SK-N-SH (cell line): ENCODE results near the gene GSE1. TPM values are rescaled to one million over a fixed set of nuclear protein-coding genes. Genes with fewer than 3 reads are reported as not detected.

Source experiments
- CTCF ChIA-PET: fragments of 300-600, 350-600 bp; formaldehyde crosslinking; extraction: SDS; loops from one replicate; lab custom pipeline; 2021; lab: Yijun Ruan, JAX
- POLR2A ChIA-PET: fragments of 350-600 bp; sonication (Branson Sonifier 250); formaldehyde crosslinking; extraction: SDS; loops from one replicate; lab custom pipeline; 2020; ENCODE audit warnings: antibody characterized with exemption, inconsistent platforms; lab: Yijun Ruan, JAX
- DNase-seq: peaks from one replicate; pipeline ENCODE4 v3.0.0; 2012
- H2AFZ ChIP-seq: fragments of 200-600 bp; sonication (generic); 2 replicates; pipeline ENCODE4 v1.8.1; 2016; ENCODE audit warnings: antibody characterized with exemption, mild to moderate bottlenecking, low read depth
- H3F3A ChIP-seq: fragments of 200-600 bp; sonication (generic); replicated peaks from 2 replicates; pipeline ENCODE3; 2016; ENCODE audit warnings: antibody characterized with exemption, mild to moderate bottlenecking; ENCODE audit not compliant: insufficient read depth
- H3K27ac ChIP-seq, 2 experiments: fragments of 200-500 bp in 1 of 2; fragments of 200-600 bp in 1 of 2; sonication (Bioruptor generic) in 1 of 2; sonication (generic), shearing (Covaris generic) in 1 of 2; 2 replicates each; pipeline versions ENCODE4 v1.5.1 to v1.6.1; 2014 to 2016; ENCODE audit warnings: low read depth in 2 of 2, inconsistent platforms in 1 of 2, low read length in 1 of 2, mild to moderate bottlenecking in 1 of 2, mixed read lengths in 1 of 2
- H3K27me3 ChIP-seq: fragments of 200-600 bp; sonication (generic), shearing (Covaris generic); 2 replicates; pipeline ENCODE4 v1.6.1; 2016; ENCODE audit warnings: mixed run types; ENCODE audit not compliant: insufficient read depth
- H3K36me3 ChIP-seq, 2 experiments: fragments of 200-500 bp in 1 of 2; fragments of 200-600 bp in 1 of 2; sonication (Bioruptor generic) in 1 of 2; sonication (generic) in 1 of 2; replicated peaks in 1 of 2; 2 replicates each; pipeline versions ENCODE3 to v1.5.1; 2014 to 2016; ENCODE audit warnings: low read length in 1 of 2, mild to moderate bottlenecking in 1 of 2; ENCODE audit not compliant: insufficient read depth in 2 of 2, control insufficient read depth in 1 of 2
- H3K4me1 ChIP-seq, 2 experiments: fragments of 200-500 bp in 1 of 2; fragments of 200-600 bp in 1 of 2; sonication (Bioruptor generic) in 1 of 2; sonication (generic), shearing (Covaris generic) in 1 of 2; 2 replicates each; pipeline versions ENCODE4 v1.5.1 to v1.6.1; 2014 to 2016; ENCODE audit warnings: low read depth in 1 of 2, low read length in 1 of 2, mixed run types in 1 of 2; ENCODE audit not compliant: insufficient read depth in 2 of 2, control insufficient read depth in 1 of 2
- H3K4me2 ChIP-seq: fragments of 200-600 bp; sonication (generic), shearing (Covaris generic); 2 replicates; pipeline ENCODE4 v1.6.1; 2017; ENCODE audit warnings: mixed run types
- H3K4me3 ChIP-seq, 2 experiments: fragments of 200-500 bp in 1 of 2; fragments of 200-600 bp in 1 of 2; sonication (Bioruptor generic) in 1 of 2; sonication (generic), shearing (Covaris generic) in 1 of 2; 2 replicates each; pipeline versions ENCODE4 v1.5.1 to v1.8.1; 2014 to 2016; ENCODE audit warnings: low read depth in 2 of 2, inconsistent platforms in 1 of 2, low read length in 1 of 2, mild to moderate bottlenecking in 1 of 2, mixed read lengths in 1 of 2, moderate library complexity in 1 of 2
- H3K79me2 ChIP-seq: fragments of 200-600 bp; sonication (generic); 2 replicates; pipeline ENCODE4 v1.8.1; 2017; ENCODE audit warnings: mild to moderate bottlenecking; ENCODE audit not compliant: insufficient read depth
- H3K9ac ChIP-seq: fragments of 200-600 bp; sonication (generic); 2 replicates; pipeline ENCODE4 v1.6.1; 2017; ENCODE audit warnings: mixed run types
- H3K9me2 ChIP-seq: fragments of 200-600 bp; sonication (generic); 2 replicates; pipeline ENCODE4 v1.6.1; 2017; ENCODE audit warnings: mixed run types
- H3K9me3 ChIP-seq: fragments of 200-600 bp; sonication (generic); 2 replicates; pipeline ENCODE4 v1.6.1; 2017; ENCODE audit warnings: mixed run types, mild to moderate bottlenecking, moderate library complexity
- H4K20me1 ChIP-seq: fragments of 200-600 bp; sonication (generic); 2 replicates; pipeline ENCODE4 v1.6.1; 2017; ENCODE audit warnings: mild to moderate bottlenecking, mixed run types; ENCODE audit not compliant: insufficient read depth
- ELF1 ChIP-seq: IDR thresholded peaks from 2 replicates; pipeline ENCODE4 v1.4.0; 2012
- EP300 ChIP-seq, 2 experiments: IDR thresholded peaks; 2 replicates each; pipeline versions ENCODE4 v1.4.0 to v1.6.1; 2012; ENCODE audit warnings: borderline replicate concordance in 1 of 2, low read depth in 1 of 2, low read length in 1 of 2
- FOXM1 ChIP-seq: IDR thresholded peaks from 2 replicates; pipeline ENCODE4 v1.4.0; 2012; ENCODE audit warnings: low read depth, mild to moderate bottlenecking
- GABPA ChIP-seq: IDR thresholded peaks from 2 replicates; pipeline ENCODE4 v1.4.0; 2012; ENCODE audit warnings: low read depth, mild to moderate bottlenecking
- GATA2 ChIP-seq: sonication (generic); formaldehyde crosslinking; IDR thresholded peaks from 2 replicates; pipeline ENCODE4 v1.5.0; 2020; ENCODE audit warnings: mild to moderate bottlenecking, missing genetic modification reagents
- MAX ChIP-seq: IDR thresholded peaks from 2 replicates; pipeline ENCODE4 v1.4.0; 2012; ENCODE audit warnings: low read depth
- MEF2A ChIP-seq: IDR thresholded peaks from 2 replicates; pipeline ENCODE4 v1.4.0; 2012; ENCODE audit warnings: low read depth, borderline replicate concordance
- MXI1 ChIP-seq: IDR thresholded peaks from 2 replicates; pipeline ENCODE4 v1.6.1; 2012; ENCODE audit warnings: mild to moderate bottlenecking, low read depth, low read length, improper control_type of control experiment
- REST ChIP-seq: IDR thresholded peaks from 2 replicates; pipeline ENCODE4 v1.6.1; 2012; ENCODE audit warnings: mild to moderate bottlenecking, low read depth, low read length, moderate library complexity
- RXRA ChIP-seq: IDR thresholded peaks from 2 replicates; pipeline ENCODE4 v1.4.0; 2012; ENCODE audit warnings: low read depth, mild to moderate bottlenecking, borderline replicate concordance
- SIN3A ChIP-seq: IDR thresholded peaks from 2 replicates; pipeline ENCODE4 v1.6.1; 2012; ENCODE audit warnings: low read depth, mild to moderate bottlenecking, low read length, moderate library complexity, borderline replicate concordance
- SMC3 ChIP-seq: IDR thresholded peaks from 2 replicates; pipeline ENCODE4 v1.6.1; 2012; ENCODE audit warnings: low read depth, low read length, improper control_type of control experiment
- TCF12 ChIP-seq: IDR thresholded peaks from 2 replicates; pipeline ENCODE4 v1.4.0; 2012
- USF1 ChIP-seq: IDR thresholded peaks from 2 replicates; pipeline ENCODE4 v1.4.0; 2012; ENCODE audit warnings: low read depth, borderline replicate concordance
- WGBS: methylation state at CpG from one replicate; pipeline ENCODE4 v1.1.6; 2017; ENCODE audit warnings: low lambda C conversion rate; 5-methylcytosine and 5-hydroxymethylcytosine counted together
- polyA plus RNA-seq, 3 experiments: library from polyadenylated mRNA; depleted of rRNA; stranded (reverse); fragments of >200 nt; gene quantifications; 2 replicates each; pipeline ENCODE4 v1.2.3, GENCODE V29; 2012

Gene GSE1
- polyA plus RNA-seq, 1 of the 3 experiments (the other 2 are of a cell fraction): 26.5 TPM

DNA sequence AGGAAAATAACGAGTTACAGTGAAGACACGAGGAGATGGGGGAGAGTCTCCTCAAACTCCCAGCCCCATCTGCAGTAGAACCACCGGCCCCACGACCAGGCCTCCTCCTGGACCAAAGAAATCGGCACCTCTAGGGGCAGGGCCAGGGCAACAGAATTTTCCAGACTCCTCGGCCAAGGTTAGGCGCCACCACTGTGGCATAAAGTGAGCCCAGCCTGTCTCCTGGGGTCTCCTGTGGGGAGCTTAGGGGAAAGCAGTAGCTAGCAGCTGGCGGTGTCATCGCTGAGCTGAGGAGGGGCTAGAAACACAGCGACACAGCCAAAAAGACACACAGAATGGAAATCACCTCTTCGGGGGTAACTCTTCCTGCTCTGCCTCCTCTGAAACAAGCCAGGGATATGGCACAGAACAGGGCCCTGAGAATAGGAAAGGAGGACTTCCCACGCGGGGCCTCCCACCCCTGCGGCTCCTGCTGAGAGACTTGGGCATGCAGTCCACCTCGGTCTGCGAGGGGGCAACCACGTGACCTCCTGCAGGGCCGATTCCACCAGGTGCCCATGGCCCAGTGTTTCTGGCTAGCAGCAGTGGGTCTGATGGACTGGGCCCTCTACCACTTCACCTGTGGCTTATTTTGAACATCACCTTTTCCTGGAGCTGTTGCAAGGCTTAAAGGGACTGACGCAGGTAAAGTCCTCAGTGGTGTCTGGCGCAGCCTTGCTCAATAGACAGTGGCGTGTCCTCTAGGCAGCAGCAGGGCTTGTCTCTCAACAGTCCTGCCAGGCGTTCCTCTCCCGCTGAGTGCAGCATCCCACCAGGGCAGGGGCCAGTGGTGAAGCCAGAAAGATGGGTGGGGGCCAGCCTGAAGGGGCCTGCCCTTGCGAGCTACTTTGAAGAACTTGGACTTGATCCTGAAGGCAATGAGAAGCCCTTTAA, 82.3 kb downstream of the GSE1 start:
- no peaks in the 10 kb centered on the region for H3K9me3 ChIP-seq
- H4K20me1 ChIP-seq: no peaks in the 10 kb centered on the region
- H3K27ac ChIP-seq: no peak overlapping the region
- H3K4me1 ChIP-seq: peaks cover 0 to 4% of the 10 kb centered on the region in 2 experiments; a peak in 2 of 4 replicates
- no peak overlapping the region for H3K9ac ChIP-seq
- no peaks in the 10 kb centered on the region for H3F3A ChIP-seq
- no peaks in the 10 kb centered on the region for H3K79me2 ChIP-seq
- no peak overlapping the region for H3K4me3 ChIP-seq
- ChIA-PET CTCF (interaction anchor here (0.6 to 3.5 kb wide), 4 partner anchors 9 to 131 kb away, joined by 3 to 15 read pairs (median 3); no protein-coding TSS in a partner anchor), POLR2A (no interaction called here)
- TF ChIP-seq EP300 (IDR thresholded peaks at IDR 0.05; ENCODE audit: borderline replicate concordance in 1 of 2, low read depth in 1 of 2, low read length in 1 of 2): no peak
- TF ChIP-seq TCF12: no peak
- no peak overlapping the region for H3K4me2 ChIP-seq
- no peaks in the 10 kb centered on the region for H3K9me2 ChIP-seq
- H3K27me3 ChIP-seq: no peaks in the 10 kb centered on the region
- H2AFZ ChIP-seq: no peak overlapping the region
- H3K36me3 ChIP-seq: no peaks in the 10 kb centered on the region
- WGBS: 66% methylated on average over 13 of the region's 24 CpGs
- no peak for DNase-seq

GRCh38 chr16:85696781-85697180, 83.7 kb downstream of the GSE1 start:
- Histone ChIP-seq H3K27ac (no peak overlapping the region), H3K4me3 (no peak overlapping the region), H3K9me3 (no peaks in the 10 kb centered on the region), H3K9ac (no peak overlapping the region), H3K27me3 (no peaks in the 10 kb centered on the region), H3K79me2 (no peaks in the 10 kb centered on the region), H3K4me2 (no peak overlapping the region), H3F3A (no peaks in the 10 kb centered on the region), H4K20me1 (no peaks in the 10 kb centered on the region), H3K36me3 (no peaks in the 10 kb centered on the region), H3K4me1 (peaks cover 0 to 4% of the 10 kb centered on the region in 2 experiments; a peak in 1 of 4 replicates), H2AFZ (no peak overlapping the region), H3K9me2 (no peaks in the 10 kb centered on the region)
- no peak for DNase-seq
- TF ChIP-seq MAX: no peak
- POLR2A ChIA-PET: no interaction called here
- 93% methylated on average over 8 of the region's 16 CpGs for WGBS
- CTCF ChIA-PET: interaction anchor here (0.9 to 3.5 kb wide), 3 partner anchors 20 to 39 kb away, joined by 3 to 15 read pairs (median 6); no protein-coding TSS in a partner anchor

DNA sequence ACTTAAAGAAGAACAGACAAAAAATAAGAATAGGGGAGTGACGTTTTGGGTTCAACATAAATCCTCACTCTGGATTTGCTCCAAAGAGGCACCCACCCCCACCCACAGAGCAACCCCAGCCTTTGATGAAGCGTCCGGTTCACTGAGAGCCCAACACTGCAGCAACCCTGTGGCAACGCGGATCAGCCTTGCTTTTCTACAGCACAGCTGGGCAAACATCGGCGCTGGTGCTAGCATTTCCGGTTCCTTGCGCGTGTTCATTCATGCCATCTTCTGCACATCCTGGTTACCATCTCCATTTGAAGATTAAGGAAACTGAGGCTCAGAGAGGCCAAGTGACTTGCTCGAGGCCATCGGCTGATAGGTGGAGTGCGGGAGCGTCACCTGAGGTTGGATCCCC, 84.3 kb downstream of the GSE1 start:
- ChIA-PET POLR2A (no interaction called here), CTCF (interaction anchor here (3.2 to 3.5 kb wide), 2 partner anchors 20 kb away, joined by 10 to 15 read pairs; no protein-coding TSS in a partner anchor)
- H3K4me2 ChIP-seq: no peak overlapping the region
- peaks cover 0 to 4% of the 10 kb centered on the region in 2 experiments; a peak in 1 of 4 replicates for H3K4me1 ChIP-seq
- H3K9me2 ChIP-seq: no peaks in the 10 kb centered on the region
- H3K27ac ChIP-seq: no peak overlapping the region
- H3K36me3 ChIP-seq: no peaks in the 10 kb centered on the region
- no peaks in the 10 kb centered on the region for H3K79me2 ChIP-seq
- no peaks in the 10 kb centered on the region for H3K9me3 ChIP-seq
- no peak overlapping the region for H3K4me3 ChIP-seq
- no peak overlapping the region for H2AFZ ChIP-seq
- H4K20me1 ChIP-seq: no peaks in the 10 kb centered on the region
- WGBS: 83% methylated on average over 14 of the region's 14 CpGs
- no peaks in the 10 kb centered on the region for H3F3A ChIP-seq
- no peak overlapping the region for H3K9ac ChIP-seq
- no peak for DNase-seq
- H3K27me3 ChIP-seq: no peaks in the 10 kb centered on the region
- TF ChIP-seq SIN3A (no peak), RXRA (no peak), MAX (no peak), MEF2A (no peak), GATA2 (no peak), ELF1 (no peak), MXI1 (no peak), USF1 (no peak), GABPA (no peak), TCF12 (no peak), FOXM1 (no peak), REST (no peak), SMC3 (no peak)
